HG03469 (cell line): ENCODE results near the gene IYD.

Source experiments
- ATAC-seq: cut with Tn5 transposase; IDR thresholded peaks from one replicate; pipeline ENCODE4 v1.9.1; 2021; ENCODE audit warnings: mild to moderate bottlenecking, moderate library complexity, moderate number of reproducible peaks; ENCODE audit not compliant: unreplicated experiment

The IYD gene, protein sequence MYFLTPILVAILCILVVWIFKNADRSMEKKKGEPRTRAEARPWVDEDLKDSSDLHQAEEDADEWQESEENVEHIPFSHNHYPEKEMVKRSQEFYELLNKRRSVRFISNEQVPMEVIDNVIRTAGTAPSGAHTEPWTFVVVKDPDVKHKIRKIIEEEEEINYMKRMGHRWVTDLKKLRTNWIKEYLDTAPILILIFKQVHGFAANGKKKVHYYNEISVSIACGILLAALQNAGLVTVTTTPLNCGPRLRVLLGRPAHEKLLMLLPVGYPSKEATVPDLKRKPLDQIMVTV

GRCh38 chr6:150368762-150369161, at the start of gene IYD:
Gene IYD (plus strand): TSS chr6:150369012. CDS start chr6:150369032, 20 bp downstream.
- no peak for ATAC-seq

DNA sequence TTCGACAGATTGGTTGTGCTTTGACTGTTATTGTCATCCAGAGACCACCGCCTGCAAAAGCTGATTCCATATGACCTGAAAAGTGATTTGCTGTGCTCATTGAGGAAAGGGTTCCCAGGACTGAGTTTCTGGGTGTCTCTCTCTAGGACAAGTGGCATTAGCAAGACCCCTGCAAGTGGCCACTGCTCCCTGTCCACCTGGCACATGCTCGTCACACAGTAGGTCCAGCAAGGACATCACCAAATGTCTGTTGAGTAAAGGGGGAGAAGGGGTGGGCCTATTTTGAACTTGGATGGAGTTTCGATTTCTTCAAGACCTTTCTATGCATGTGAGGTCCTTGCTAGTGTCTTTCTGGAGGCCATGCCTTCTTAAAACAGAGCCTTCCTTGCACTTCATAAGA, 48.9 kb upstream of the IYD start:
- no peak for ATAC-seq

DNA sequence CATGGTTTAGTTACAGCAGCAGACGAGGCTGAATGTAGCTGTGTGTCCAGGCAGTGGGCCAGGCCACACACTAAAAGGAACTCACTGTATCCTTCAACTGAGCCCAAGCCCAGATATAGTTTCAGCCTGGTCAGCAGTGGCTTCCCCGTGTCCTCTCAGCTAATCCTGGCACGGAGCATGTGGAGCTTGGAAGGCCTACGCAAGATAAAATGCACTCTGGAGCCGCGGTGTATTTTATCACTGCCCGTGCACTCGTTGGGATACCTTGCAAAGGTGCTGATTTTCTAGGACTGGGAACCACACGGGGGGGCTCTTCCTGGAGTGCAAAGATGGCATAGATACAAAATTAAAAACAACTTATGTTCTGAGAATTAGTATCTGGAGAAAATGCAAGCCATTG, 48.4 kb upstream of the IYD start:
- no peak for ATAC-seq

- ATAC-seq, result no peak
Observed at GRCh38 chr6:150322466-150322871, 46.3 kb upstream of the IYD start.

- ATAC-seq, result no peak
Observed at GRCh38 chr6:150323205-150323604, 45.6 kb upstream of the IYD start.

DNA sequence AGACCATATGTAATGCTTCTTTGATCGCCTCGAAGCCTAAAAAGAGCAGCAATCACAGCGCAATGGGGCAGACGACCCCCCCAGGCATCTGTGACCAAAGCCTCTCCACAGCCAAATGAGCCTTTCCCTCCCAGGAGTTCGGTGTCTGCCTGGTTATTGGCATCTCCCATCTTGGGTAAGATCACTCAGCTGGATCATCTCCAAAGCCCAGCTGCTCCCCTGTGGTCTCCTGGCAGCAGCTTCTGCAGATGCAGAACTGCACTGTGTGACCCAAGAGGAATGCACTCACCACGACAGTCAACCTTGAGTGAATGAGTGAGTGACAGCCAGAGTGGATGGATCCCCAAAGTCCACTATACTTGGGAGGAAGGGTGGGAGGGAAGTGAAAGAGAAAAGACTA, 44.8 kb upstream of the IYD start:
- no peak for ATAC-seq

DNA sequence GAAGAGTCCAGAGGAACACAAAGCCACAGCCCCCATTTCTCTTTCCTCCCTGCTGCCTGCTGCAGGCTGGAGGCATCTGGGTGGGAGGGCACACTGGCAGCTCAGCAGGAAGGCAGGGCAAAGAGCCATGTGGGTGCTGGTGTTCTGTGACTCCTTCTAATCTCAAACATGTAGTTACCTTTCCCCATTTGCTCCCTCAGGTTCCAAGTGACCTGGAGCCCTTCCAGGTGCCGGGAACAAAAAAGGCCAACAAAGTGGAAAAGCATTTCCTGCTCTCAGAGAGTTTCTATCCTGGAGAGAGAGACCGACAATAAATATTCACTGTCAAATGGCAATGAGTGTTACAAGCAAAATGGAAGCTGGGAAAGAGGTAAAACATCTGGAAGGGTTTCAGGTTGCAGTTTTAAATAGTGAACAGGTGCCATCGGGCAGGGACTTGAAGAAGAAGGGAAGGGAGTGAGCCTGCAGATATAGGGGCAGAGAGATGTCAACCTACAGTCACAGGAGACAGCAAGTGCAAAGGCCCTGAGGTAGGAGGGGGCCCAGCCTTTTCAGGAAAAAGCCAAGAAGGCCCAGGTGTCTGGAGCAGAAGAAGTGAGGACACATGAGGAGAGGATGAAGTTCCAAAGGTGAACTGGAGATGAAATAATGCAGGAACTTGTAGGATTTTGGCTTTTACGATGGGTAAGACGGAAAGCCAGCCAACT, 43.6 kb upstream of the IYD start:
- ATAC-seq, result no peak

DNA sequence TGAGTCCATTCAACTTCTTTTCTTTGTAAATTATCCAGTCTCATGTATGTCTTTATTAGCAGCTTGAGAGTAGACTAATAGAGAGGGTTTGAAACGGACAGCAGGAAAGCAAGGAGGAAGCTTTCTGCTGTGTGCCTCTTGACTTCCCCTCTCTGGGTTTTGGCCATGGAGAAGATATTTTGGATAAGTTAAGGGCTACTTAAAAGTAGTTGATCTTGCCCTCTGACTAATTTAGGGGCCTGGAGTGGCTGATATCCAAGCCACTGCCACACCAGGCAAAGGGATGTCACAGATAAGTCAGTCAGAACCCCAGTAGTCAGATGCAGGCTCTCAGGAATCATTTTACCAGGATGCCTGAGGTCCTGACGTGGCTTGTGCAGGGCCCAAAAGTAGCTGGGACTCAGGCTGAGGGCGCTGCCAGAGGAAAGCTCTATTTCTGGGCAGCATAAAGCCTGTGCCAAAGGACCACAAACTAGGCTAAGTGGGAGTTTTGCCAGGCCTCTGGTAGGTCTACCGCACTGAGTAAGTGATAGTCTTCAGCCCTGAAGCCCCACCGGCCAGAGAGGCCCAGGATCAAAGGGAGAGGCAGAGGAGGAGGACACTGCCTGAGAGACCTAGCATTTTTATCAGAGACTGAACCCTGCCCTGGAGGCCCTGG, 41.6 kb upstream of the IYD start:
- no peak for ATAC-seq

DNA sequence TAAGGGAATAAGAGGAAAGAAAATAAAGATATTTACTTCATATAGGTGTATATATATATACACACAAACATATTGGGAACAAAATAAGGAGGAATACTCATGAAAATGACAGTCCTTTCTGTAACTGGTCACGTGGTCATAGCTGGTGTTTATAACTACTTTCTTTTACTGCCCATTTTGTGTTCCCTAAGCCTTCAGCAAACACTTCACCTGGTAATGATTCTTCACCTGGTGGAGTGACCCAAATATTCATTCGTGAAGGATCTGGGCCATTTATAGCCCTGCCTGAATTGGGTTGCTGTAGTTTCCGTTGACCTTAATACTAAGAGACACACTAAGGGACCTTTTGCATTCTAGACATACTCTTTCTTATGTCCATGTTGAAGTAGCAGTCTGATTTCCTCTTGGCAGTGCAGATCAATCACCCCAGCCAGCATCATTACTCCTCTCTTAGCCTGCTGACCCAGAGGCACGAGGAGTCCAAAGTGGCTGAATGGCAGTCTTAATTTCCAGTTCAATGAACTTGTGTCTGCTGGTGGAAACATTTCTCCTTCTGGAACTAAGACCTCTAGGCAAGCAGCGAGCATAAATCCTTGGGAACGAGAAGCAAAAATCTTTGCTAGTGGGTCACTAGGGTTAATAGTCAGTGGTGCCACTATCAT, 39.9 kb upstream of the IYD start:
- no peak for ATAC-seq

DNA sequence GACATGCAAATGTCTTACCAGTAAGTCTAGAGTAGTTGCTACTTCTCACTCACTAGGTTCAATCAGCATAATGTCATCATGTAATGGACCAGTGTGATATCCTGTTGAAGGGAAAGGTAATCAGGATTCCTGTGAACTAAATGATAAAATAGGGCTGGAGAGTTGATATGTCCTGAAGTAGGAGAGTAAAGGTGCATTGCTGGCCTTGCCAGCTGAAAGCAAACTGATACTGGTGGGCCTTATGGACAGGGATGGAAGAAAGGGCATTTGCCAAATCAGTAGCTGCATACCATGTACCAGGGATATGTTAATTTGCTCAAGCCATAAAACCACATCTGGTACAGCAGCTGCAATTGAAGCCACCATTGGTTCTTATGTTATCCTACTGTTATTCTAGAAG, 37.5 kb upstream of the IYD start:
- no peak for ATAC-seq

DNA sequence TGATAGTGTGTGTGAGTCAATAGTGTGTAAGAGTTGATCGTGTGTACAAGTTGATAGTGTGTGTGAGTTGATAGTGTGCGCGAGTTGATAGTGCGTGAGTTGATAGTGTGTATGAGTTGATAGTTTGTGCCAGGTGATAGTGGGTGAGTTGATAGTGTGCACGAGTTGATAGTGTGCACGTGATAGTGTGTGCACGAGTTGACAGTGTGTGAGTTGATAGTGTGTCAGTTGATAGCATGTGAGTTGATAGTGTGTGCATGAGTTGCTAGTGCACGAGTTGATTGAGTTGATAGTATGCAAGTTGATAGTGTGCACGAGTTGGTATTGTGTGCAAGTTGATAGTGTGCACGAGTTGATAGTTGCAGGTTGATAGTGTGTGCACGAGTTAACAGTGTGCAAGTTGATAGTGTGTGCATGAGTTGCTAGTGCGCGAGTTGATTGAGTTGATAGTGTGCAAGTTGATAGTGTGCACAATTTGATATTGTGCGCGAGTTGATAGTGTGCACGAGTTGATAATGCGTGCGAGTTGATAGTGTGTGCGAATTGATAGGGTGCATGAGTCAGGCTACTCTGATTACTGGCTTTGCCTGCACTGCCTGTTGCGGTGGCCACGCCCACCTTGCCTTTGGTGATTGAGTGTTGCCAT, 35.8 kb upstream of the IYD start:
- ATAC-seq, result no peak

GRCh38 chr6:150333585-150333941, 35.2 kb upstream of the IYD start:
- no peak for ATAC-seq

- ATAC-seq, result no peak
Observed at GRCh38 chr6:150334790-150335783, 33.7 kb upstream of the IYD start.

DNA sequence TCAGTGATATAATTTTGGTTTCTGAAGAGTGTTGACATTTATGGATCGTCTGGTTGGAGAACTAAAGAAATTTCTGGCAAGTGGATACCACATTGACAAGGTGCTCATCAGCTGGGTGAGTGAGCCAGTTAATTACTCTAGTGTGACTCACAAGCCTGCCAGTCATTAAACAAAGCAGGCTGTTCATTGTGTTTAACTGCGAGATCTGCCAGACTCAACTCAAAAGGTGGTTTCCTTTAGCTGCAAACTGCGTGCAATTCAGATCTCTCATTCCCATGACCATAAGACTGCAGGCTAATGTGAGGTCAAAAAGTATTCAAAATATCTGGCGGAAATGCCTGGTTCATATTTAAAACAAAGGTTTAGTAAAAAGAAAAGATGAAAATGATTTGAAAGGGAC, 32.5 kb upstream of the IYD start:
- no peak for ATAC-seq

DNA sequence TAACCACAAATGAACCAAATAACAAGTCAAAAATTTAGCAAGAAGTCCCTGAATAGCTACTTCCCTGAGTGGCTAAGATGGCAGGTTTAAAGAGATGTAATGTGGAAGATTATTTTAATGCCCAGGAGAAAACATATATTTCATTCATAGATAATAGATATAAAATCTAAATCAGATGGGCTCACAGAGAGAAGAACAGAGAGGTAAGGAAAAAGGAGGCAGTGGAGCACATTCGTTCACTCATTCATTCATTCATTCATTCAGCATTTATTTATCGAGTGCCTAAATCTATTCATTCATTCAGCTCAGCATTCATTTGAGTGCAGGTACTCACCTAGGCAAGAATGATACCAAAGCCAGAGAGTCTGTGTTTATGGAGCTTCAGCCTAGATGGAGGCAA, 32.1 kb upstream of the IYD start:
- ATAC-seq, result no peak

DNA sequence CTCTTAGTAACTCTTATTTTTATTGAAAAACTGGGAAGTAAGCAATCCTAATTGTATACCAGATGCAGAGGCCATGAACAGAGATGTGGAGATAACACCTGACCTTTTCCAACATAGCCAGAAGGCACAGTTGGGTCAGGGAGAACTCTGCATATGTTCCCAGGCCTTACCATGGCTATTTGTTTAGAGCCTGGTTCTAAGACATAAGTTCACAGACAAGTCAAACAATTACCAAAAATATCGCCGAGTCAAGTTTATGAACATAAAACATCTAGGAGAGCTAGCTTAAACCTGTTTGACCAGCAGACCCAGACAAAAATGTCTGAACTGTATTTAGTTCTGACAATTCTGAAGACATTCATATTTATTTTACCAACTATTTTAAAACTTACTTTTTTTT, 26.7 kb upstream of the IYD start:
- no peak for ATAC-seq

DNA sequence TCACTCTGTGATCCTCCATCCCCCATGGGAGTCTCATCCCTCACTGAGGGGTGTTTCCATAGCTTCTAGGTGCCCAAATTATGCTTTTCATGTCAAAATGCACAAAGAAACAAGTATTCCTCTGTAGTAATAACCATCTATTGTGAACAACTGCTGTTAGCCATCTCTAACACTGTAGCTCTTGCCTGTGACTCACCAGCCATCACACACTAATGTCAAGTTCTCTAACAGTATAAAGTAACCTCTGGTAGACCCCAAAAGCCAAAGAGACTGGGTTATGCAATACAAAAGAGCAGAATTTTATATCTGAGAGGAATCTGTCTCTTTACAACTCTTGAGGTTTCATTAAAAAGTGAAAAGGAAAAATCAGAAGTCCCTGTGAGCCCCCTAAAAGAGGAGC, 25.4 kb upstream of the IYD start:
- ATAC-seq, result no peak

DNA sequence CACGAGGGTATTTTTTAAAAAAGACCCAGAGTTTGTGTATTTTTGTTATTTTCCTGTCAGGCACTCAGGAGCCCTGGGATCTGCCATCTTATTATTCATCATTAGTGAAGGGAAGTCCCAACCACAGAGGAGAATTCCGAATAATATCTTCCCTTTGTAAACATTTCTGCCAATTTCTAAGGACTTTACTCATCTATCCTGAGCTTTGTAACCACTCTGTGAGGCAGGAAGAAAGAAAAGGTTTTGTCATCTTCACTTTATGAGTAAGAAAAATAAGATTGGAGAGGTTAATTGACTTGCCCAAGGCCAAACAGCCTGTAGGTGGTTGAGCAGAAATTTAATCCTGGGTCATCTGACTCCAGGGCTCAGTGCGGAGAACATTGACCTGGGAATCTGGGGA, 23.0 kb upstream of the IYD start:
- no peak for ATAC-seq

DNA sequence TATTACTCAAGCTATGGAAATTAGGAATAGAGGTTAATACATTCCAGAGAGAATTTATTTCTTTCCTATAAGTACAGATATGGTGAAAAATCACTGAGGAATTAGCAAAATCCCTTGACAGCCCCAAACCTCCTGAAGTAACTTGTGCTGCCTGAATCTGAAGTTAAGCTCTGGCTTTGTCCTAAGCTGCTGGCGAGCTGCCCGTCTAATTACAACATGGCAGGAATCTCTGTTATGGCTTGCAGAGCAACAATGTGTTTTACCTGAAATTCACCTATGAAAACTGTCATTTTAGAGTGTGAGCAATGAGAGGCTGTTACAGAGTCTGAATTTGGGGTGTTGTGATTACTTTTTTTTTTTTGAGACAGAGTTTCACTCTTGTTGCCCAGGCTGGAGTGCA, 22.5 kb upstream of the IYD start:
- no peak for ATAC-seq

DNA sequence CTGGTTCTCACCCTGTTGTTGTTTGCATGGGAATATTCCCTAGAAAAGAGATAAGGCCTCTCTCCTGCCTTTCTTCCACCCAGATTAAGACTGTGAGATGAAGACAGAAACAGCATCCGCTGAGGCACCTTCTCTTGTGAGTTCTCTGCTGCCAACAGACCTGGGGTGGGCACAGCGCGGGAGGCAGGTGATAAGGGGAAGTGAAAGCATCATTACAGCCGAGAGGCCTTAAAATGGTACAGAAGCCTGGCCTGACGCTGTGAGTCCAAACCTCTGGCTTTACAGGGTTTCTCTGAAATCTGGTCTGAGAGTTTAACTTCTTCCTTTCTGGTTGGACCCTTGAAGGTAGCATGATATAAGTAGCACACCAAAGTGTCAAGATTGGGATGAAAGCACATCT, 21.0 kb upstream of the IYD start:
- ATAC-seq, result no peak
